ENCODE measurements around the gene TTLL13. TPM values are rescaled to one million over a fixed set of nuclear protein-coding genes. Genes with fewer than 3 reads are reported as not detected.

TTLL13 gene
- total RNA-seq, 1 donor from 2014 or later: not detected

GRCh38 chr15:90225047-90225446 is 24.3 kb upstream of the TTLL13 start:
- no peaks in the 10 kb centered on the region for H3K9me3 ChIP-seq
- H3K27ac ChIP-seq: no peak overlapping the region
- ATAC-seq (no peak), DNase-seq (no peak)
- intact Hi-C loops (cut with DNase I): no loop called here
- no peak overlapping the region for H3K4me3 ChIP-seq
- peaks cover 13% of the 10 kb centered on the region for H3K4me1 ChIP-seq
- TF ChIP-seq CTCF (IDR thresholded peaks at IDR 0.05): no peak
- no peaks in the 10 kb centered on the region for H3K27me3 ChIP-seq (ENCODE audit: low read depth)
- peaks cover 88% of the 10 kb centered on the region for H3K36me3 ChIP-seq

- peaks cover 18% of the 10 kb centered on the region for H3K4me1 ChIP-seq
- H3K27ac ChIP-seq: no peak overlapping the region
- H3K36me3 ChIP-seq: peaks cover 94% of the 10 kb centered on the region
- TF ChIP-seq CTCF (IDR thresholded peaks at IDR 0.05): no peak
- ATAC-seq (peak in 1 of 2 donors; percentile 11), DNase-seq (no peak)
- intact Hi-C loops (cut with DNase I): no loop called here
- H3K4me3 ChIP-seq: no peak overlapping the region
- H3K9me3 ChIP-seq: no peaks in the 10 kb centered on the region
- H3K27me3 ChIP-seq (ENCODE audit: low read depth): no peaks in the 10 kb centered on the region
Measured at GRCh38 chr15:90225504-90226234, 23.7 kb upstream of the TTLL13 start.

- Histone ChIP-seq H3K4me1 (peaks cover 25% of the 10 kb centered on the region), H3K4me3 (no peak overlapping the region), H3K27ac (no peak overlapping the region), H3K27me3 (ENCODE audit: low read depth) (no peaks in the 10 kb centered on the region), H3K36me3 (peaks cover 86% of the 10 kb centered on the region), H3K9me3 (no peaks in the 10 kb centered on the region)
- ATAC-seq (no peak), DNase-seq (no peak)
- no peak for TF ChIP-seq CTCF (IDR thresholded peaks at IDR 0.05)
- intact Hi-C loops (cut with DNase I): no loop called here
Measured at GRCh38 chr15:90227336-90227735, 22.0 kb upstream of the TTLL13 start.

GRCh38 chr15:90227816-90228772 is 21.3 kb upstream of the TTLL13 start:
- peaks cover 80% of the 10 kb centered on the region for H3K36me3 ChIP-seq
- TF ChIP-seq CTCF (IDR thresholded peaks at IDR 0.05): no peak
- ATAC-seq (no peak), DNase-seq (no peak)
- peaks cover 32% of the 10 kb centered on the region for H3K4me1 ChIP-seq
- no peaks in the 10 kb centered on the region for H3K9me3 ChIP-seq
- no peak overlapping the region for H3K27ac ChIP-seq
- no peak overlapping the region for H3K4me3 ChIP-seq
- no peaks in the 10 kb centered on the region for H3K27me3 ChIP-seq (ENCODE audit: low read depth)
- intact Hi-C loops (cut with DNase I): no loop called here

GRCh38 chr15:90228960-90229359 is 20.4 kb upstream of the TTLL13 start:
- no peak for ATAC-seq

More at GRCh38 chr15:90228960-90229359, 20.4 kb upstream of the TTLL13 start:
- DNase-seq: no peak
- no peak for TF ChIP-seq CTCF (IDR thresholded peaks at IDR 0.05)
- peaks cover 71% of the 10 kb centered on the region for H3K36me3 ChIP-seq
- intact Hi-C loops (cut with DNase I): no loop called here
- H3K27me3 ChIP-seq (ENCODE audit: low read depth): no peaks in the 10 kb centered on the region
- H3K4me3 ChIP-seq: no peak overlapping the region
- H3K9me3 ChIP-seq: no peaks in the 10 kb centered on the region
- H3K27ac ChIP-seq: no peak overlapping the region
- H3K4me1 ChIP-seq: peaks cover 33% of the 10 kb centered on the region
